NOMO-1 treated with DMSO at 0.1 percent for 48 hours (cell line): ENCODE data around the gene DDIT3.

Experiments
- DNase-seq: peaks from one replicate; lab custom pipeline; 2025; ENCODE audit not compliant: unreplicated experiment; lab: John Stamatoyannopoulos, UW

DDIT3 gene

GRCh38 chr12:57470286-57470969 is 49.9 kb downstream of the DDIT3 start:
- no peak for DNase-seq

GRCh38 chr12:57469296-57470164 is 50.8 kb downstream of the DDIT3 start:
- no peak for DNase-seq

- DNase-seq, result no peak
Observed at GRCh38 chr12:57467915-57468314, 52.4 kb downstream of the DDIT3 start.

- no peak for DNase-seq
Observed at GRCh38 chr12:57467212-57467874, 53.0 kb downstream of the DDIT3 start.
